NCI-H526 (cell line): ENCODE data around the gene CDK14.

Experiments
- DNase-seq, 2 experiments: peaks; one replicate each; lab custom pipeline; 2025; lab: John Stamatoyannopoulos, UW

CDK14 gene

GRCh38 chr7:91201442-91202113, 605.5 kb downstream of the CDK14 start:
- no peak for DNase-seq

DNA sequence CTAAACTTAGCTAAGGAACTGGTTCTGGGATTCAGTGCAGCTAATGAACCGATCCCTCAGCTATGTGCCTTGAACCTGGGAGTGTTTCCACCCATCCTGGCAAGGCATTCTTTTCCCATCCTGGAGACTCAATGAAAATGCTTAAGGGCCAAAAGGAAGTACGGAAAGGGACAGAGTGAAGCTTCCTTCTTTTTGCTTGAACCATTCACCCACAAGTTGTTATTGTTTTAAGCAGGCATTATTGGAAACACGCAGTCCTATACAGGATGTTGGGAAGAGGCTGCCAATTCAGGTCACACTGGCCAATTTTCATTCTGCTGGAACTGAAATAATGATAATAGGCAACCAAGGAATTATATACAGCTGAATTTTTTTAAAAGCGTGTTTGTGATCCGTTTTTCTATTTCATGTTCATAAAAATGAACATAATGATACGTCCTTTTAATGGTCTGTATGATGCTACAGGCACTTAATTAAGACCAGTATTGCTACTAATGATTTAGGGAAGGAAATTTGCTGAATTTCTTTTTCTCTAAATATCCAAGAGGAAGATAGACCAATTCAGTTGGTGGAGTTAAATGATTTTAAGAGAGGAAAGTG, 610.3 kb downstream of the CDK14 start:
- no peak for DNase-seq

DNA sequence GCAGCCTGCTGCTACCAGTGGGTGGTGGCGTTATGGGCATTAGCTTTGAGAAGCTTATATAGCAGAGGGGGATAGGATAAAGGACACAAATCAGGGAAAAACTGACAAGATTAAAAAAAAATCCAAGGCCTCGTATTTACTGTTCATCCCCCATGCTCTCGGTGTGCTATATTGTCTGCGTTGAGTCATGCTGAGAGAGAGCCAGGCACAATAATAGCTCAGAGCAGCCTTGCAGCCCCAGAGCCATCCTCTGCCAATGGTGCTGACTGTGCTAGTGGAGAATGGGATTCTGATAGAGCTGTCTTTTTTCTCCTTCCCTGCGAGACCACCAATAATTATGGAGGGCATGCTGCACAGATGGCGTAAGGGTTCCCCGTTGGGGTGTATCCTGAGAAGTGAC, 616.5 kb downstream of the CDK14 start:
- DNase-seq = no peak

- DNase-seq = no peak
Measured at GRCh38 chr7:91226411-91226810, 630.3 kb downstream of the CDK14 start.

DNA sequence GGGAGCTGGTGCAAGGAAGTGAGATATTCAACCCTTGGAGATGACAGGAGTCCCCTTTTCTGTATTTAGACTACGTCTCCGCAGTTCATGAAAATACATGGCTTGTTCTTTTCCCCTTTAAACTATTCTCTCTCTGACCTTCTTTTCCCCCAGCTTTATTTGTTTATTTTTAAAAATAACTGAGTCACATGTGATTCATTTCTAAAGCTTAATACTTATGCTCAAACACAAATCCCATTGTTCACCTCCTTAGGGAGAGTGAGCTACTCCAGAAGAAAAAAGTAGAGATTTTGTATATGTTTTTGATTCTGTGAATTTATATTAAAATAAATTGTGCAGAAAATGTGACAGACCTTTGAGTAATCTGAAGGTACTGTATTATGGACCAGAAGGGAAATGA, 632.2 kb downstream of the CDK14 start:
- DNase-seq = no peak

DNA sequence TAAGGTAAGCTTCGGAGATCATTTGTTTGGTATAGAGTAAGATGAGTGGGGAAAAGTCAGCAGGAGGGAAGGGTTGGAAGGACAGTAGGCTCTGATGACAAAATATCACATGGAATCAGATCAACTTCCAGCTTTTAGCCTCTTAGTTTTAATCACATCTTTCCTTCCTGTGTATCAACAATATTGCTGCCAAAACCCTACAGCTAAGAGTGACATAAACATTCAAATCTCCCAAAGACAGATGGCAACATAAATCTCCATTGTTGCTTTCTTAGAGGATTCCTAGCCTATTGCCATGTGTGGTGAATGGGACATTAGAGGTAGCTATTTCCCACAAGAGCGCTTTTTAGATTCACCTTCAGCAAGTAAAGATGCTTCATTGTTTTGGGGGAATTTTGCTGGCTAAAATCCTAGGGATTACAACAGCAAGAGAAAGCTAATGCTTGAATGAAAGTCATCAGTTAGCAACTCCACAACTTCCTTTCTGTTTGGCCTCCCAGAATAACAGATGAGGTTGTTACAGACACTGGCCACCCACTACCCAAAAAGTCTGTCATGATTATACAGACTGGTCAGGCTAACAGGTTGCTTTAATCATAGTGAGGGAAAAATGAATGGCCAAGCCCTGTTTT, 632.9 kb downstream of the CDK14 start:
- DNase-seq = no peak

DNA sequence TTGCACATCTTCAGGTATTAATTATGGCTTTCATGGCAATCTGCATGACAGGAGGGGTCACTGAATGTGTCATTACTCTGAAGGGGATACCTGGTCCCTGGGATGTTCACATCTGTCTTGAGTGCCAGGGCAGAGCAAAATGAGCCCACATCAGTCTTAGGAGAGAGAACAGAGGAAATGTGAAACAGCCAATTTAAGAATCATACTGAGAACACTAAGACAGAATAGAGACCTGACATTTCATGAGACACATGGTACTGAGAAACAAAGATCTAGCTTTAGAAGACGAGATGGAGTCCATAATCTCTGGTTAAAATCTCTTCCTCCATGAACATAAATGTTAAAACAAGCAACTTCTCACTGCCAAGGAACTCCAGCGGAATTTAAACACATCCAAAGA, 634.0 kb downstream of the CDK14 start:
- no peak for DNase-seq

DNA sequence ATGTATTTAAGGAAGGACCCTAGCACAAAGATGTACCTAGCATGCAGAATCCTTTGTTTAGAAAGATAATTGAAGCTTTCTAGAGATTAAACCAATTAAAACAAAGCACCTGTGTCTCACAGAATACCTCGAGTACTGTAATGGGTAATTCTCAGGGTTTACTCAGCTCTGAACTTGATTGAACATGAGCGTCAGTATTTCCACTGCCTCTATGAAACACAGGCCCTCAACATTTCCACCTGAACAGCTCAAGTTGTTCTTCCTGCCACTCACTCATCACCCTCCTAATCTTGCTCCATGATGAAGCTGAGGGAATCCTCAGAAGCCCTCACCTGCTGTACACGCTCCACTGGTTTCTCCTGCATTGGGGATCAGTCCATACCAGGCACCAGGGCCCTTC, 634.4 kb downstream of the CDK14 start:
- DNase-seq = no peak

- peak in 1 of 2 experiments; percentile 48 for DNase-seq
Measured at GRCh38 chr7:91233212-91233611, 637.1 kb downstream of the CDK14 start.

GRCh38 chr7:91235211-91235832, 639.2 kb downstream of the CDK14 start:
- DNase-seq = no peak

DNA sequence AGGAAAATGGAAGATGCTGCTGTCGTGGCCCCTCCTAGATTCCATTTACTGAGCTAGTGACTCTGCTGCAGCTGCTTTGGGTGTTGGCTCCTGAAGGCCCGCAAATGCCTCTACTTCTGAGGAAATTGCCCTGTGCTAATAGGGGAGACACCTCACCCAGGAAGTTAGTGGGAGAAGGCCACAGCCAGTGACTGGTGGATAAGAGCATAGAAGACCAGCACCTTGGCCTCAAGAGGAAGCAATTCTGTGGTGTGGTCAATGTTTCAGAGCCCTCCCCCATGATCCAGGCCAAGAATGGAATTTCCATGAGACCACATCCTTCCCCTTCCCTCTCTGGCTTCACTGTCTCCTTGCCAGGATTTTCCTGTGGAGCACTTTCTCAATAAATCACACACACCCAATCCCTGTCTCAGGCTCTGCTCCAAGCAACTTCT, 643.1 kb downstream of the CDK14 start:
- DNase-seq = no peak

GRCh38 chr7:91239772-91240171, 643.7 kb downstream of the CDK14 start:
- DNase-seq = no peak

GRCh38 chr7:91240376-91240941, 644.3 kb downstream of the CDK14 start:
- DNase-seq = no peak

DNA sequence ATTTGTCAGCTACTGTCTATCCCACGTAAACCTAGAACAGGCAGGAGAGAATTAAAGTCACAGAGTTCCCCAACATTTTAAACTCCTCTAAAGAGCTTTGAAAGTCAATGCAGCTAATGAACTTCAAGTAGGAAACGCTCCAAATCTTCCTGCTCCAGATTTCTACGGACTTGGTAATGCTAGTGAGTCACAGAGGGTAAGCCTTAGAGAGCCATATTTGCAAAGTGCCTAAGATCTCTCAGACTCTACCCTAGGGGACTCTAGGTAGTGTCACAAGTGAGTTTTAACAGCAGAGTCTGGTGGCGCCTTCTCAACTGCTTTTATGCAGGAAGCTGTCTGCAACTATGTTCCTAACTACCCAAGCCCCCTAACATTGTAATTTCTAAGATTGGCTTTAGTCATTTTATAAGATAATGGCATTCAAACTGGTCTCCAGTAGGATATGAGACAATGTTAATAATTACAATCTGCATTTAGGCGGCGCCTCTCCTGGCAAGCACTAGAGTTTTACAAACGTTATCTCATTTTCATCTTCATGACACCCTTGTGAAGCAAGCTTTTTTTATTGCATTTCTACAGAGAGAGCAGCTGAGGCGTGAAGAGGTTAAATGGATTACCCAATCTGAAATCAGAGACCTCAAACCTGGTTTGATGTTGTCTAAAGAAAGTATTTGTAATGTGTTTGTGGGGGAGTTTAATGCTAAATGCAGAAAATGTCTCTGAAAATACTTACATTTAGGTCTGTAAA, 646.1 kb downstream of the CDK14 start:
- no peak for DNase-seq

DNA sequence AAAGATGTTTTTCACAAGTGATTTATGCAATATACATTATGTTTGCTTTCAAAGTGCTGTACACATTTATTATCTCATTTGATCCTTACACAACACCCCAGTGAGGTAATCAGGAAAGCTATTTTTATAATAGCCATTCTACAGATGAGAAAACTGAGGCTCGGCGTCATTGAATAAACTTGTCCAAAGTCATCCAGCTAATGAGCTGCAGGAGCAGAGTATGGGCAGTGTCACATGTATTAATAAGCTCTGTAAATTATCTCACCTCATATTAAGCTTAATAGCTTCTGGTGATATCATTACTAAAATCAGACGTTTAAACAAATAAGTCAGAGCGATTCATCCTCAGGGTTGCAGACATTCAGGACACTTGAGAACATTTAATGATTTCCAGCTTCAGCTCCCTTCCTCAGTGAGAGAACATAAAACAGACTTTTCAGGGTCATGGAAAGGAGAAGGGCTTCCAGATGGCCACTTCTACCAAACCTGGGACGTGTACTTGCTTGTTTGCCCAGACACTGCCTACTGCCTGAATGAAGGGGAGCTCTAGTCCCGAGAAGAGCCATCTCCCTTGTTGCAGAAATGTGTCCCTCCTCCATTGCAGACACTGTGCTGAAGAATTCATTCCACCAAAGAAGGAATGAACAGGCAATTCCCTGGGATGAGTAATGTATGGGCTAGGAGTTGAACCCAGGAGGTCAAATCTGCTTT, 647.6 kb downstream of the CDK14 start:
- no peak for DNase-seq

- no peak for DNase-seq
Measured at GRCh38 chr7:91247500-91247899, 651.4 kb downstream of the CDK14 start.

GRCh38 chr7:91248996-91249395, 652.9 kb downstream of the CDK14 start:
- no peak for DNase-seq

DNA sequence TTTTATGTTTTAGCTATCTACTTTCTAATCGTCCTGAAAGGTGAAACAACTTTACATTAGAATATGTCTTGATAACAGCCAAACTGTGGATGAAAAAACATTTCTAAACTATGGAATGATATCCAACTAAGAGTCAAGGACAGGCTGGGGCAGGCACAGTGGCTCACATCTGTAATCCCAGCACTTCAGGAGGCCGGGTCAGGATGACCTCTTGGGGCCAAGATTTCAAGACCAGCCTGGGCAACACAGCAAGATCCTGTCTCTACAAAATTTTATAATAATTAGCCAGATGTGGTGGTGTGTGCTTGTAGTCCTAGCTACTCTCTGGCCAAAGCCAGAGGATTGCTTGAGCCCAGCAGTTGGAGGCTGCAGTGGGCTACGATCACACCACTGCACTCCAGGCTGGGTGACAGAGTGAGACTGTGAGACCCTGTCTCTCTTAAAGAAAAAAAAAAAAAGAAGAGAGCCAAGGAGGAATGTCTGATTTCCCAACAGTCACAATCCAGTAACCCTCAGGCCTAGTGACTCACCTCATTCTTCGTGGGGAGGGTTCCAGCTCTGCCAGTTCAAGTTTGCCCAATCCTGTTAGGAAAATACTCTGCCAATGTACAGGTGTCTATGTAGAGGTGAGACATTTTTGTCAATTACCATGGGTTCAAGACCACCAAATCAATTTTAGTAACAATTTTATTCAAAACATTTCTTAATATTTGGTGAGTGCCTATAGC, 653.5 kb downstream of the CDK14 start:
- no peak for DNase-seq

DNA sequence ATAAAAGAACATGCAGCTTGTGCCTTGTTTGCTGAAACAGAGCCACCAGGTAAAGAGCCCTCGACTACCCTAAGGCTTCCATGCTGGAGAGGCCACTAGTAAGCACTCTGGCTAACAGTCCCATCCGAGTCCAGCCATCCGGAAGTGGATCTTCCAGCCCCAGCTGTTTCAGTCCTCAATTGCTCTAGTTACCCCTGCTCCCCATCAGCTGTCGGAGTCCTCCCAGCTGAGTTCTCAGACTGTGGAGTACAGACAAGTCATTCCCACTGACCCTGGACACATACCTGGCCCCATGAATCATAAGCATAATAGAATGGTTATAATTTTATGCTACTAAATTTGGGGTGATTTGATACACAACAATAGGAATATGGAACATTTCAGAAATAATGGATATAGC, 654.6 kb downstream of the CDK14 start:
- DNase-seq = no peak

- no peak for DNase-seq
Measured at GRCh38 chr7:91251877-91252276, 655.8 kb downstream of the CDK14 start.
